Sciatic nerve (tissue), 2 donors: ENCODE data around the gene LRRN4. TPM values are rescaled to one million over a fixed set of nuclear protein-coding genes. Genes with fewer than 3 reads are reported as not detected.
"Not testable (repeated sequence)": the region's sequence is repeated elsewhere in the genome, so short reads cannot be mapped to it uniquely, and the experiment has no call there.

Experiments
- ATAC-seq: fragments of 200-7000 bp; cut with Tn5 transposase; one replicate; pipeline ENCODE4 v1.9.1; 2020; ENCODE audit warnings: mild to moderate bottlenecking, moderate library complexity
- DNase-seq: peaks from one replicate; pipeline ENCODE4 v3.0.0-alpha.2; 2020; ENCODE audit warnings: low spot score
- intact Hi-C: fragments of 100-400 bp; cut with DNase I; formaldehyde crosslinking; loops from one replicate; pipeline ENCODE4 v1.14.2; 2022
- total RNA-seq: library from RNA; stranded (reverse); fragmentation: NEBNext Ultra II Directional; extraction: Animal tissue kit (Norgen Biotek cat#: 25700); gene quantifications from one replicate; pipeline ENCODE4 v1.2.1, GENCODE V29; 2021
- donor health status: DM: no; HTN: no; CAD: no.
- donor health status: DM: no; HTN: no; CAD: no.

Gene LRRN4
- total RNA-seq, 1 donor from 2014 or later = 0.36 TPM

GRCh38 chr20:6066582-6066981, 12.7 kb upstream of the LRRN4 start:
- ATAC-seq = no peak
- intact Hi-C loops = no loop called here
- DNase-seq = no peak

GRCh38 chr20:6061544-6061943, 7.7 kb upstream of the LRRN4 start:
- intact Hi-C loops = no loop called here
- ATAC-seq (no peak), DNase-seq (no peak)

GRCh38 chr20:6060213-6060612, 6.4 kb upstream of the LRRN4 start:
- no peak for DNase-seq
- no peak for ATAC-seq
- intact Hi-C loops = no loop called here

GRCh38 chr20:6058684-6059295, 4.9 kb upstream of the LRRN4 start:
- ATAC-seq = no peak
- intact Hi-C loops = no loop called here
- no peak for DNase-seq

- no peak for DNase-seq
- intact Hi-C loops = no loop called here
- no peak for ATAC-seq
Measured at GRCh38 chr20:6057691-6058090, 3.8 kb upstream of the LRRN4 start.

GRCh38 chr20:6057139-6057538, 3.3 kb upstream of the LRRN4 start:
- DNase-seq (no peak), ATAC-seq (no peak)
- intact Hi-C loops = no loop called here

GRCh38 chr20:6055981-6056569, 2.2 kb upstream of the LRRN4 start:
- DNase-seq (no peak), ATAC-seq (no peak)
- intact Hi-C loops = no loop called here

- DNase-seq = no peak
- intact Hi-C loops = no loop called here
- no peak for ATAC-seq
Measured at GRCh38 chr20:6055161-6055783, 1.4 kb upstream of the LRRN4 start.

GRCh38 chr20:6054689-6055051, 810 bp upstream of the LRRN4 start:
- intact Hi-C loops, DNase-seq, ATAC-seq: not testable (repeated sequence)

- ATAC-seq (no peak), DNase-seq (no peak)
- intact Hi-C loops = no loop called here
Measured at GRCh38 chr20:6053064-6053775, 640 bp downstream of the LRRN4 start.

- DNase-seq (no peak), ATAC-seq (no peak)
- intact Hi-C loops = no loop called here
Measured at GRCh38 chr20:6051505-6051904, 2.4 kb downstream of the LRRN4 start.

- intact Hi-C loops = no loop called here
- ATAC-seq (no peak), DNase-seq (no peak)
Measured at GRCh38 chr20:6048391-6048790, 5.5 kb downstream of the LRRN4 start.

- ATAC-seq = no peak
- no peak for DNase-seq
- intact Hi-C loops = no loop called here
Measured at GRCh38 chr20:6046432-6046831, 7.4 kb downstream of the LRRN4 start.

- DNase-seq = no peak
- intact Hi-C loops = no loop called here
- ATAC-seq = no peak
Measured at GRCh38 chr20:6045566-6045965, 8.3 kb downstream of the LRRN4 start.

- no peak for DNase-seq
- intact Hi-C loops = no loop called here
- ATAC-seq = no peak
Measured at GRCh38 chr20:6044115-6044514, 9.7 kb downstream of the LRRN4 start.

GRCh38 chr20:6041808-6042265, 12.0 kb downstream of the LRRN4 start:
- DNase-seq (no peak), ATAC-seq (peak; percentile 24)
- intact Hi-C loops = no loop called here

GRCh38 chr20:6040958-6041807, 12.7 kb downstream of the LRRN4 start:
- intact Hi-C loops = no loop called here
- no peak for DNase-seq
- peak; percentile 10 for ATAC-seq

GRCh38 chr20:6040540-6040939, 13.3 kb downstream of the LRRN4 start:
- ATAC-seq = no peak
- intact Hi-C loops = no loop called here
- no peak for DNase-seq

- no peak for ATAC-seq
- intact Hi-C loops = no loop called here
- DNase-seq = no peak
Measured at GRCh38 chr20:6039766-6040165, 14.1 kb downstream of the LRRN4 start.
